ENCODE data around the gene PIEZO1.

PIEZO1 gene

GRCh38 chr16:88830258-88830657 lies 45.2 kb upstream of the PIEZO1 start:
- Histone ChIP-seq H3K9me3 (no peaks in the 10 kb centered on the region), H3K4me3 (no peak overlapping the region), H3K36me3 (peaks cover 10 to 73% (median 37%) of the 10 kb centered on the region in 3 donors), H3K27ac (no peak overlapping the region), H3K27me3 (no peaks in the 10 kb centered on the region), H3K4me1 (no peaks in the 10 kb centered on the region)
- TF ChIP-seq CTCF (IDR thresholded peaks at IDR 0.05), result no peak
- no peak for DNase-seq
- intact Hi-C loops (cut with DNase I; ENCODE audit: low total_unique reads), result no loop called here

- intact Hi-C loops (cut with DNase I; ENCODE audit: low total_unique reads), result no loop called here
- TF ChIP-seq CTCF (IDR thresholded peaks at IDR 0.05), result no peak
- Histone ChIP-seq H3K4me3 (no peak overlapping the region), H3K27me3 (no peaks in the 10 kb centered on the region), H3K27ac (no peak overlapping the region), H3K4me1 (no peaks in the 10 kb centered on the region), H3K9me3 (no peaks in the 10 kb centered on the region), H3K36me3 (peaks cover 7 to 77% (median 31%) of the 10 kb centered on the region in 3 donors)
- DNase-seq, result no peak
These were observed 43.7 kb upstream of the PIEZO1 start for GRCh38 chr16:88828711-88829110.

GRCh38 chr16:88827727-88828126 lies 42.7 kb upstream of the PIEZO1 start:
- no peaks in the 10 kb centered on the region for H3K27me3 ChIP-seq
- H3K4me3 ChIP-seq, result no peak overlapping the region
- no peaks in the 10 kb centered on the region for H3K9me3 ChIP-seq
- intact Hi-C loops (cut with DNase I; ENCODE audit: low total_unique reads), result no loop called here
- no peaks in the 10 kb centered on the region for H3K4me1 ChIP-seq
- peaks cover 9 to 85% (median 35%) of the 10 kb centered on the region in 3 donors for H3K36me3 ChIP-seq
- DNase-seq, result no peak
- no peak overlapping the region for H3K27ac ChIP-seq
- TF ChIP-seq CTCF (IDR thresholded peaks at IDR 0.05), result no peak

- no peaks in the 10 kb centered on the region for H3K4me1 ChIP-seq
- H3K4me3 ChIP-seq, result no peak overlapping the region
- peaks cover 20 to 94% (median 50%) of the 10 kb centered on the region in 3 donors for H3K36me3 ChIP-seq
- H3K27me3 ChIP-seq, result no peaks in the 10 kb centered on the region
- H3K9me3 ChIP-seq, result no peaks in the 10 kb centered on the region
- intact Hi-C loops (cut with DNase I; ENCODE audit: low total_unique reads), result no loop called here
- no peak for DNase-seq
- TF ChIP-seq CTCF (IDR thresholded peaks at IDR 0.05), result no peak
- no peak overlapping the region for H3K27ac ChIP-seq
These were observed 41.2 kb upstream of the PIEZO1 start for GRCh38 chr16:88826070-88826840.

- Histone ChIP-seq H3K27ac (no peak overlapping the region), H3K36me3 (peaks cover 20 to 96% (median 51%) of the 10 kb centered on the region in 3 donors)
- intact Hi-C loops (cut with DNase I; ENCODE audit: low total_unique reads), result no loop called here
These were observed 40.1 kb upstream of the PIEZO1 start for GRCh38 chr16:88825146-88825545.

More at GRCh38 chr16:88825146-88825545, 40.1 kb upstream of the PIEZO1 start:
- DNase-seq, result no peak
- no peaks in the 10 kb centered on the region for H3K27me3 ChIP-seq
- TF ChIP-seq CTCF (IDR thresholded peaks at IDR 0.05), result no peak
- H3K9me3 ChIP-seq, result no peaks in the 10 kb centered on the region
- no peak overlapping the region for H3K4me3 ChIP-seq
- H3K4me1 ChIP-seq, result no peaks in the 10 kb centered on the region

Data from tibial artery (tissue), 4 donors.